Motor neuron (in vitro differentiated cells): ENCODE data around the gene XRCC3. TPM values are rescaled to one million over a fixed set of nuclear protein-coding genes. Genes with fewer than 3 reads are reported as not detected.

Experiments
- ATAC-seq, 8 experiments: fragments of 200-7000 bp; cut with Tn5 transposase; replicated peaks in 6 of 8; 2 replicates each; pipeline ENCODE4 v1.8.0; 2021; ENCODE audit warnings: mild to moderate bottlenecking in 8 of 8, moderate library complexity in 8 of 8
- H3K27ac ChIP-seq, 2 donors: fragments of 250-450 bp; sonication (Bioruptor Pico); 2 replicates each; pipeline ENCODE4 v1.9.0; 2021; ENCODE audit warnings: antibody characterized with exemption in 2 of 2, mild to moderate bottlenecking in 2 of 2, moderate library complexity in 1 of 2
- H3K4me1 ChIP-seq, 2 donors: fragments of 250-450 bp; sonication (Bioruptor Pico); replicated peaks in 1 of 2; 2 replicates each; pipeline ENCODE4 v1.6.1; 2021; ENCODE audit warnings: antibody characterized with exemption in 2 of 2, mild to moderate bottlenecking in 2 of 2, moderate library complexity in 1 of 2
- H3K4me3 ChIP-seq, 5 donors: fragments of 250-450 bp; sonication (Bioruptor Pico); 2 replicates each; pipeline ENCODE4 v1.9.0; 2021; ENCODE audit warnings: antibody characterized with exemption in 5 of 5, mild to moderate bottlenecking in 5 of 5, moderate library complexity in 4 of 5
- WGBS, 10 experiments: fragments of 450-650 bp; shearing (Covaris generic); methylation state at CpG; one replicate each; pipeline ENCODE4 v1.0.0; 2022; 5-methylcytosine and 5-hydroxymethylcytosine counted together
- in situ Hi-C, 9 experiments: fragments of 400-800 bp; cut with MboI; loops; one replicate each; pipeline ENCODE4 v1.15.0; 2021; ENCODE audit warnings: low sequenced_read_pairs in 9 of 9, low pct_unique_long_range_greater_than_20kb in 2 of 9; ENCODE audit not compliant: unreplicated experiment in 9 of 9
- total RNA-seq, 8 experiments: library from RNA; unstranded; fragments of 300-600 nt; gene quantifications; 2 replicates each; pipeline versions ENCODE4 v1.2.3 to v1.2.4, GENCODE V29; 2022

XRCC3 gene
- total RNA-seq, 8 experiments from 2014 or later, result 5.5 to 31.2 (median 7.5) TPM

- Histone ChIP-seq H3K27ac (no peak overlapping the region), H3K4me3 (no peak overlapping the region), H3K4me1 (no peaks in the 10 kb centered on the region)
- no peak for ATAC-seq
- in situ Hi-C loops, result no loop called here
- WGBS, 10 experiments, result 60 to 100% (median 89%) methylated on average over 1 to 6 of the region's 15 CpGs; no CpG with 5 or more reads in 3 of the 10 experiments
These were observed 29.6 kb upstream of the XRCC3 start for GRCh38 chr14:103744621-103745395.

- Histone ChIP-seq H3K4me1 (no peaks in the 10 kb centered on the region), H3K4me3 (no peak overlapping the region), H3K27ac (no peak overlapping the region)
- in situ Hi-C loops, result no loop called here
- WGBS, 10 experiments, result 0 to 100% (median 78%) methylated on average over 1 to 7 of the region's 15 CpGs; no CpG with 5 or more reads in 6 of the 10 experiments
- no peak for ATAC-seq
These were observed 28.4 kb upstream of the XRCC3 start for GRCh38 chr14:103743691-103744090.

GRCh38 chr14:103742499-103743255, 27.4 kb upstream of the XRCC3 start:
- ATAC-seq, result no peak

GRCh38 chr14:103741876-103742275, 26.6 kb upstream of the XRCC3 start:
- 93 to 100% (median 95%) methylated on average over 3 to 5 of the region's 9 CpGs; no CpG with 5 or more reads in 7 of the 10 experiments for WGBS, 10 experiments

More at GRCh38 chr14:103742499-103743255, 27.4 kb upstream of the XRCC3 start:
- Histone ChIP-seq H3K27ac (no peak overlapping the region), H3K4me1 (no peaks in the 10 kb centered on the region), H3K4me3 (no peak overlapping the region)
- in situ Hi-C loops, result no loop called here
- WGBS, 10 experiments, result 80 to 100% (median 90%) methylated on average over 3 to 12 of the region's 14 CpGs; no CpG with 5 or more reads in 2 of the 10 experiments

GRCh38 chr14:103740991-103741689, 25.9 kb upstream of the XRCC3 start:
- Histone ChIP-seq H3K4me1 (no peaks in the 10 kb centered on the region), H3K4me3 (no peak overlapping the region), H3K27ac (no peak overlapping the region)
- in situ Hi-C loops, result no loop called here
- WGBS, 10 experiments, result 80 to 95% (median 90%) methylated on average over 1 to 12 of the region's 14 CpGs; no CpG with 5 or more reads in 5 of the 10 experiments
- ATAC-seq, result no peak

More at GRCh38 chr14:103741876-103742275, 26.6 kb upstream of the XRCC3 start:
- in situ Hi-C loops, result no loop called here
- Histone ChIP-seq H3K4me1 (no peaks in the 10 kb centered on the region), H3K4me3 (no peak overlapping the region), H3K27ac (no peak overlapping the region)
- ATAC-seq, result no peak

- Histone ChIP-seq H3K4me3 (no peak overlapping the region), H3K27ac (no peak overlapping the region), H3K4me1 (no peaks in the 10 kb centered on the region)
- in situ Hi-C loops, result no loop called here
- 100% methylated on average over 3 to 4 of the region's 30 CpGs; no CpG with 5 or more reads in 8 of the 10 experiments for WGBS, 10 experiments
- ATAC-seq, result no peak
These were observed 24.7 kb upstream of the XRCC3 start for GRCh38 chr14:103739793-103740501.

GRCh38 chr14:103739466-103739792, 24.2 kb upstream of the XRCC3 start:
- in situ Hi-C loops, result no loop called here
- H3K27ac ChIP-seq, result no peak overlapping the region
- H3K4me1 ChIP-seq, result no peaks in the 10 kb centered on the region
- no peak overlapping the region for H3K4me3 ChIP-seq
- ATAC-seq, result no peak
- 67 to 100% (median 100%) methylated on average over 1 to 2 of the region's 6 CpGs; no CpG with 5 or more reads in 5 of the 10 experiments for WGBS, 10 experiments

- no peak for ATAC-seq
- in situ Hi-C loops, result no loop called here
- no peaks in the 10 kb centered on the region for H3K4me1 ChIP-seq
- H3K27ac ChIP-seq, result no peak overlapping the region
- H3K4me3 ChIP-seq, result no peak overlapping the region
- 50 to 100% (median 87%) methylated on average over 2 to 26 of the region's 34 CpGs; no CpG with 5 or more reads in 2 of the 10 experiments for WGBS, 10 experiments
These were observed 23.6 kb upstream of the XRCC3 start for GRCh38 chr14:103738701-103739451.

- Histone ChIP-seq H3K4me1 (no peaks in the 10 kb centered on the region), H3K27ac (no peak overlapping the region)
These were observed 22.9 kb upstream of the XRCC3 start for GRCh38 chr14:103738166-103738565.

GRCh38 chr14:103737432-103738045, 22.3 kb upstream of the XRCC3 start:
- WGBS, 10 experiments, result 67 to 96% (median 93%) methylated on average over 3 to 15 of the region's 16 CpGs; no CpG with 5 or more reads in 3 of the 10 experiments
- in situ Hi-C loops, result no loop called here
- H3K4me3 ChIP-seq, result no peak overlapping the region
- ATAC-seq, result no peak
- H3K4me1 ChIP-seq, result no peaks in the 10 kb centered on the region
- H3K27ac ChIP-seq, result no peak overlapping the region

More at GRCh38 chr14:103738166-103738565, 22.9 kb upstream of the XRCC3 start:
- in situ Hi-C loops, result no loop called here
- 0 to 92% (median 75%) methylated on average over 1 to 9 of the region's 10 CpGs for WGBS, 10 experiments
- peak in 3 of 8 experiments; percentile 15 to 23 (median 18) for ATAC-seq
- H3K4me3 ChIP-seq, result no peak overlapping the region

GRCh38 chr14:103736546-103737431, 21.5 kb upstream of the XRCC3 start:
- 40 to 100% (median 91%) methylated on average over 1 to 6 of the region's 10 CpGs; no CpG with 5 or more reads in 2 of the 10 experiments for WGBS, 10 experiments
- Histone ChIP-seq H3K4me3 (no peak overlapping the region), H3K4me1 (no peaks in the 10 kb centered on the region), H3K27ac (no peak overlapping the region)
- in situ Hi-C loops, result no loop called here
- ATAC-seq, result no peak
